ENCODE results near the gene PHOX2A.

DNA sequence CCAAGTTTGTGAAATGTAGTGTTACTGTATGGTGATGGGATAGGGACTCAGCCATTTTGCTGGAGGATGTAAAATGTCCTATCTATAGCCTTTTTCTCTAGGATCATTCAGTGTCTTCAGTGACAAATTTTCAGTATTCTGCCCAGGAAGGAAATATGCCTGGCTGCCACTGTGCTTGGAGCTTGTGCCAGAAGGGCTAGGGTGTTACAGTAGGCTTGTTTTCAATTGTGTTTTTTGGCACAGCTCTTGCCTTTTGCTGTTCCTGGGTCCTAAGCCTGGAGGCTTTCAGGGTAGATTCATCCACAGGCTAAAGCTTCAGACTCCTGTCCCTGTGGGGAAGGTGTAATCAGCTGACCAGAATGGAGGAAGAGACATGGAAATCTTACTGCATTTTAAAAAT lies 22.0 kb upstream of the PHOX2A start:
- TF ChIP-seq, protein P1, sequence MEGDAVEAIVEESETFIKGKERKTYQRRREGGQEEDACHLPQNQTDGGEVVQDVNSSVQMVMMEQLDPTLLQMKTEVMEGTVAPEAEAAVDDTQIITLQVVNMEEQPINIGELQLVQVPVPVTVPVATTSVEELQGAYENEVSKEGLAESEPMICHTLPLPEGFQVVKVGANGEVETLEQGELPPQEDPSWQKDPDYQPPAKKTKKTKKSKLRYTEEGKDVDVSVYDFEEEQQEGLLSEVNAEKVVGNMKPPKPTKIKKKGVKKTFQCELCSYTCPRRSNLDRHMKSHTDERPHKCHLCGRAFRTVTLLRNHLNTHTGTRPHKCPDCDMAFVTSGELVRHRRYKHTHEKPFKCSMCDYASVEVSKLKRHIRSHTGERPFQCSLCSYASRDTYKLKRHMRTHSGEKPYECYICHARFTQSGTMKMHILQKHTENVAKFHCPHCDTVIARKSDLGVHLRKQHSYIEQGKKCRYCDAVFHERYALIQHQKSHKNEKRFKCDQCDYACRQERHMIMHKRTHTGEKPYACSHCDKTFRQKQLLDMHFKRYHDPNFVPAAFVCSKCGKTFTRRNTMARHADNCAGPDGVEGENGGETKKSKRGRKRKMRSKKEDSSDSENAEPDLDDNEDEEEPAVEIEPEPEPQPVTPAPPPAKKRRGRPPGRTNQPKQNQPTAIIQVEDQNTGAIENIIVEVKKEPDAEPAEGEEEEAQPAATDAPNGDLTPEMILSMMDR (IDR thresholded peaks at IDR 0.05) = no peak
- TF ChIP-seq EZH2 (IDR thresholded peaks at IDR 0.05; ENCODE audit: borderline replicate concordance, insufficient read depth, low read depth, low read length, poor library complexity, severe bottlenecking) = no peak
